HG02678 (cell line): ENCODE measurements around the gene TNS2.

Experiments
- ATAC-seq: cut with Tn5 transposase; IDR thresholded peaks from one replicate; pipeline ENCODE4 v1.9.1; 2021; ENCODE audit warnings: mild to moderate bottlenecking, moderate library complexity; ENCODE audit not compliant: unreplicated experiment

The TNS2 gene

DNA sequence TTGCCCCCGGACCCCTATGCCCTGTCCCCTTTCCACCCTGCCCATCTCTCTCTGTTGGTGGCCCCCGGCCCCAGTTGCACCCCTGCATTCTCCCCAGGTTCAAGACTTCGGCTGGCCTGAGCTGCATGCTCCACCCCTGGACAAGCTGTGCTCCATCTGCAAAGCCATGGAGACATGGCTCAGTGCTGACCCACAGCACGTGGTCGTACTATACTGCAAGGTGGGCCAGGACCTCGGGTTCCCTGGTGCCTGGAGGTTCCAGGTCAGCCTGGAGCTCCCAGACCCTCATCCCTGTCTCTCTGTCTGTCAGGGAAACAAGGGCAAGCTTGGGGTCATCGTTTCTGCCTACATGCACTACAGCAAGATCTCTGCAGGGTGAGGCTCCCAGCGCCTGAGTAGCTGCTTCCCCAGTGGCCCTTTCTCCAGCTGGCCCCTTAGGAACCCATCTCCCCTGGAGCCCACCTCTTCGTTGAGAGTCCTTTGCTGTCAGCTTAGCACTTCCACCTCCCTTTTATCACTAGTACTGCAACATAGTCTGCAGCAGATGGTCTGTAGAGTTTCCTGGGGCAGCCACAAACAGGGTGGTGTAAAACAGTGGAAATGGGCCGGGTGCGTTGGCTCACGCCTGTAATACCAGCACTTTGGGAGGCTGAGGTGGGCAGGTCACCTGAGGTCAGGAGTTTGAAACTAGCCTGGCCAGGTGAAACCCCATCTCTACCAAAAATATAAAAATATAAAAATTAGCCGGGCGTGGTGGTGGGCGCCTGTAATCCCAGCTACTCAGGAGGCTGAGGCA is 5.8 kb downstream of the TNS2 start:
- no peak for ATAC-seq

DNA sequence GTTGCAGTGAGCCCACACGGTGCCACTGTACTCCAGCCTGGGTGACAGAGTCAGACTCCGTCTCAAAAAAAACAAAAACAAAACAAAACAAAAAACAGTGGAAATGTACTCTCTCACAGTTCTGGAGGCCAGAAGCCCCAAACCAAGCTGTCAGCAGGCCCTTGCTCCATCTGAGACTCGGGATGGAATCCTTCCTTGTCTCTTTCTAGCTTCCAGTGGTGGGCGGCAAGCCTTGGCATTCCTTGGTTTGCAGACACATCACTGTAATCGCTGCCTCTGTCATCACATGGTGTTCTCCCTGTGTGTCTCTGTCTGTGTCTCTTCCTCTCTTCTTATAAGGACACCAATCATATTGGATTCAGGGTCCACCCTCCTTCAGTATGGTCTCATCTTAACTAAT is 6.4 kb downstream of the TNS2 start:
- no peak for ATAC-seq

DNA sequence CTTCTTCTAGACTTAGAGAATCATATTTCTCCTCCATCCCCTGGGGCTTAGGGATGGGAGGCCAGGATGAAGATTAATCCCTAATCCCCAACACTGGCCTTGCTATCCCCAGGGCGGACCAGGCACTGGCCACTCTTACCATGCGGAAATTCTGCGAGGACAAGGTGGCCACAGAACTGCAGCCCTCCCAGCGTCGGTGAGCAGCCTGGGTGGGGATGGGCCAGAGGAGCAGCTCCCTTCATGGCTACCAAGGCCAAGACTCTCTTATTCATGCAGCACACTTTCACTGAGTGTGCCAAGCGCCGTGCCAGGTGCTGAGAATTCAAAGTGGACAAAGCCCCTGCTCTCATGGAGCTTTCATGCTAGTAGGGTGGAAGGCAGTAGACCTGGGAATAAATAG is 7.0 kb downstream of the TNS2 start:
- no peak for ATAC-seq

GRCh38 chr12:53057816-53058500 is 8.1 kb downstream of the TNS2 start:
- no peak for ATAC-seq

GRCh38 chr12:53058674-53059433 is 9.0 kb downstream of the TNS2 start:
- no peak for ATAC-seq

GRCh38 chr12:53059434-53060063 is 9.7 kb downstream of the TNS2 start:
- ATAC-seq = no peak

GRCh38 chr12:53060064-53060720 is 10.3 kb downstream of the TNS2 start:
- no peak for ATAC-seq

GRCh38 chr12:53060721-53061276 is 10.9 kb downstream of the TNS2 start:
- ATAC-seq = no peak

GRCh38 chr12:53061404-53062010 is 11.6 kb downstream of the TNS2 start:
- no peak for ATAC-seq

DNA sequence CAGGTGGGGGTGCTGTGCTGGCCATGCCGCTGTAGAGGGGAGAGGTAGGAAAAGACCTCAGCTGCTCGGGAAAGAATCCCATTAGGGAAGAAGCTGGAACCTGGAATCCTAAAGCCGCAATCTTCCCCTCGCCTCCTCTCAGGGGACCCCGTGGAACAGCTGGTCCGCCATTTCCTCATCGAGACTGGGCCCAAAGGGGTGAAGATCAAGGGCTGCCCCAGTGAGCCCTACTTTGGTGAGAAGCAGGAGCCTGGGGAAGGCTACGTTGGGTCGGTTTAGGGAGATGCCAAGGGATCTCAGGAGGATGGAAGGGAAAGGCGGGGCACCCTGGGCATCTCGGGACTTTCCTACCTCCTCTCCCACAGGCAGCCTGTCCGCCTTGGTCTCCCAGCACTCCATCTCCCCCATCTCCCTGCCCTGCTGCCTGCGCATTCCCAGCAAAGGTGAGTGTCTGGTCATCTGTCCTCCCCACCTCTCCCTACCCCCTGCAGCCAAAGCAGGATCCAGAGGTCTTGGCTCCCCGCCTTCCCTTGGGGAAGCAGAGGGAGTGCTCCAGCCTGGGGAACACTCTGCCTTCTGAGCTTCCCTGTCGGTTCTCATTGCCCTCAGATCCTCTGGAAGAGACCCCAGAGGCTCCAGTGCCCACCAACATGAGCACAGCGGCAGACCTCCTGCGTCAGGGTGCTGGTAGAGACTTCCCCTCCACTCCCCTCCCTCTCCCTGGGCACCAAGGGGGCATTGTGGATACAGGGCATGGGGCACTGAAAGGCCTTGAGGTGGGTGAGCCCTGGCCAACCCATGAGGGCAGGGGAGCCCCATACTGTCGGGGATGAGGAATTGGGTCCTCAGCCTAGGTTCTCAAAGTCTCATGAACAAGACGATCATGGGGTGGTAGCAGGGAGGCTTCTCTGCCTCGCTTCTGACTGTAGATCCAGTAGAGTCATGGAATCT is 12.4 kb downstream of the TNS2 start:
- no peak for ATAC-seq

- ATAC-seq = no peak
Observed at GRCh38 chr12:53062977-53063707, 13.3 kb downstream of the TNS2 start.

GRCh38 chr12:53063708-53064612 is 14.1 kb downstream of the TNS2 start:
- ATAC-seq = no peak

- ATAC-seq = no peak
Observed at GRCh38 chr12:53064613-53065436, 15.0 kb downstream of the TNS2 start.

GRCh38 chr12:53065470-53065869 is 15.6 kb downstream of the TNS2 start:
- ATAC-seq = no peak

DNA sequence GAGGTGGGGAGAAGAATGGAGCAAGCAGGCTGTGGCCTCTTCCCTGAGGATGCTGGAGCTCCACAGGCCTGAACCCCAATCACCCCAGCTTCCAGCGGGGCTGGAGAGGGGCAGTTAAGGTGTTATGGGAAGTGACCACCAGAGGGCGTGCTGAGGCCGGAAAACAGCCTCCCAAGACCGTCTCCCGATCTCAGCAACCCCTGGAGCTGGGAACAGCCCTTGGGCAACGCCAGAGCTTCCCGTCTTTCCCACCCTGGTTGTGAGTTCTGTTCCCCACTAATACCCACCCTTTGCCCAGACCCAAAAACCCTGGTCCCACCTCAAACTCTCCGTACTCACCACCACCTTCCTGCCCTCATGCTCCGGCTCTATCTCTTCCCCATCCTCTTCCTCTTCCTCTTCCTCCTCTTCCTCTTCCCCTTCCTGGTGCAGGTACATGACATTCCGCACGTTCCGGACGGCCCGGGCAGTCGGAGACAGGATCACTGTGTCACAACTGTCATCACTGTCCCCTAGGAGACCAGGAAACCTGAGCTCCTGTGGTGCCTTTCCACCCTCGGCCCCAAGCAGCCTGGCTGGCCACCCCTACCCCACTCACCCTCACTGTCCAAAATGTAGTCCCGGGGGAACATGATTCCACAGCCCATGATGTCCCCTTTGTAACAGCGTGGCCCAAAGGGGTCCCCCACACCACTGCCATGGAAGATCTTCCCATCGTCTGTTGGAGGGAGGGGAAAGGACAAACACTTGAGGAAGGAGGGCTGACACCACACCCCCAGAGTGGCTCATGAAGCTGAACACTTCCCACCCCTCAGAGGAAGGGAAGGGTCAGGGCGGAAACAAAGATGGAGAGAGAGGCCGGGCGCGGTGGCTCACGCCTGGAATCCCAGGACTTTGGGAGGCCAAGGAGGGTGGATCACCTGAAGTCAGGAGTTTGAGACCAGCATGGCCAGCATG is 16.4 kb downstream of the TNS2 start:
- ATAC-seq = no peak
